ENCODE measurements around the gene GYG2.
"Not testable (repeated sequence)": the region's sequence is repeated elsewhere in the genome, so short reads cannot be mapped to it uniquely, and the experiment has no call there.

GYG2 gene

GRCh38 chrX:2910109-2910508, 81.4 kb downstream of the GYG2 start:
- DNase-seq = no peak

GRCh38 chrX:2913118-2913517, 84.4 kb downstream of the GYG2 start:
- no peak for DNase-seq

GRCh38 chrX:2917767-2918166, 89.0 kb downstream of the GYG2 start:
- no peak for DNase-seq

- DNase-seq = no peak
Measured at GRCh38 chrX:2921193-2921592, 92.5 kb downstream of the GYG2 start.

- DNase-seq = no peak
Measured at GRCh38 chrX:2921750-2922149, 93.0 kb downstream of the GYG2 start.

- DNase-seq = no peak
Measured at GRCh38 chrX:2924151-2924550, 95.4 kb downstream of the GYG2 start.

GRCh38 chrX:2926255-2926654, 97.5 kb downstream of the GYG2 start:
- DNase-seq = not testable (repeated sequence)

- DNase-seq = no peak
Measured at GRCh38 chrX:2926664-2927275, 98.0 kb downstream of the GYG2 start.

- DNase-seq = no peak
Measured at GRCh38 chrX:2928191-2928582, 99.5 kb downstream of the GYG2 start.

- no peak for DNase-seq
Measured at GRCh38 chrX:2928583-2929434, 100.1 kb downstream of the GYG2 start, which contains the start of gene ARSD. TSS of gene ARSD (minus strand) at chrX:2929339. CDS start at chrX:2929275, 64 bp downstream.

- DNase-seq = no peak
Measured at GRCh38 chrX:2931155-2931554, 102.4 kb downstream of the GYG2 start.

GRCh38 chrX:2931612-2932011, 102.9 kb downstream of the GYG2 start:
- no peak for DNase-seq
